Fibroblast of skin of abdomen (primary cell): ENCODE data around the gene ZNF850.

ENCODE experiments used
- DNase-seq: peaks from one replicate; pipeline ENCODE4 v3.0.0-alpha.2; 2013

ZNF850 gene

GRCh38 chr19:36688058-36688457 lies 84.5 kb downstream of the ZNF850 start:
- no peak for DNase-seq

- peak; percentile 95 for DNase-seq
Observed at GRCh38 chr19:36687214-36688056, 85.2 kb downstream of the ZNF850 start, which contains the start of gene ZNF567. TSS of gene ZNF567 (plus strand) at chr19:36687612. CDS start at chr19:36694868, 7,256 bp downstream.

- DNase-seq, result no peak
Observed at GRCh38 chr19:36686365-36687213, 86.0 kb downstream of the ZNF850 start.

GRCh38 chr19:36685835-36686234 lies 86.8 kb downstream of the ZNF850 start:
- no peak for DNase-seq

- DNase-seq, result no peak
Observed at GRCh38 chr19:36679455-36679854, 93.2 kb downstream of the ZNF850 start.

- no peak for DNase-seq
Observed at GRCh38 chr19:36674201-36674600, 98.4 kb downstream of the ZNF850 start.

GRCh38 chr19:36672368-36672767 lies 100.2 kb downstream of the ZNF850 start:
- no peak for DNase-seq

GRCh38 chr19:36668646-36669045 lies 104.0 kb downstream of the ZNF850 start:
- DNase-seq, result no peak

GRCh38 chr19:36665832-36666231 lies 106.8 kb downstream of the ZNF850 start:
- DNase-seq, result no peak
